GM21515 (cell line): ENCODE measurements around the gene CACNA1B.
"Not testable (repeated sequence)": the region's sequence is repeated elsewhere in the genome, so short reads cannot be mapped to it uniquely, and the experiment has no call there.

ENCODE experiments used
- ATAC-seq: cut with Tn5 transposase; IDR thresholded peaks from one replicate; pipeline ENCODE4 v1.9.1; 2021; ENCODE audit not compliant: unreplicated experiment

CACNA1B gene

GRCh38 chr9:138112090-138112748, 234.6 kb downstream of the CACNA1B start:
- no peak for ATAC-seq

GRCh38 chr9:138112791-138113600, 235.4 kb downstream of the CACNA1B start:
- ATAC-seq: no peak

- ATAC-seq: not testable (repeated sequence)
These were observed 236.2 kb downstream of the CACNA1B start for GRCh38 chr9:138113701-138114325.

- no peak for ATAC-seq
These were observed 237.1 kb downstream of the CACNA1B start for GRCh38 chr9:138114501-138115245.

- ATAC-seq: no peak
These were observed 237.9 kb downstream of the CACNA1B start for GRCh38 chr9:138115506-138115905.

GRCh38 chr9:138116521-138116920, 238.9 kb downstream of the CACNA1B start:
- no peak for ATAC-seq

GRCh38 chr9:138117101-138117750, 239.6 kb downstream of the CACNA1B start:
- no peak for ATAC-seq

GRCh38 chr9:138117836-138118235, 240.3 kb downstream of the CACNA1B start:
- ATAC-seq: no peak

- ATAC-seq: no peak
These were observed 241.1 kb downstream of the CACNA1B start for GRCh38 chr9:138118601-138119071.

GRCh38 chr9:138119202-138120027, 241.8 kb downstream of the CACNA1B start:
- ATAC-seq: no peak

- ATAC-seq: no peak
These were observed 242.5 kb downstream of the CACNA1B start for GRCh38 chr9:138120072-138120471.

- no peak for ATAC-seq
These were observed 243.2 kb downstream of the CACNA1B start for GRCh38 chr9:138120511-138121437.

- ATAC-seq: no peak
These were observed 244.0 kb downstream of the CACNA1B start for GRCh38 chr9:138121438-138122050.

GRCh38 chr9:138122201-138122600, 244.6 kb downstream of the CACNA1B start:
- ATAC-seq: no peak

- no peak for ATAC-seq
These were observed 245.1 kb downstream of the CACNA1B start for GRCh38 chr9:138122676-138123075.

- ATAC-seq: no peak
These were observed 245.5 kb downstream of the CACNA1B start for GRCh38 chr9:138123086-138123485.

- ATAC-seq: peak; percentile 89
These were observed 248.7 kb downstream of the CACNA1B start for GRCh38 chr9:138126090-138126857.
